DND-41 (cell line): ENCODE measurements around the gene LRRFIP2.

Experiments
- ATAC-seq: fragments of 200-7000 bp; cut with Tn5 transposase; 3 replicates; pipeline ENCODE4 v1.9.1; 2021; ENCODE audit warnings: low read depth; ENCODE audit not compliant: insufficient read depth
- DNase-seq: peaks from one replicate; pipeline ENCODE4 v3.0.0-alpha.2; 2020
- H2AFZ ChIP-seq: 2 replicates; pipeline ENCODE4 v1.6.0; 2012; ENCODE audit warnings: low read depth, low read length
- H3K27ac ChIP-seq: 2 replicates; pipeline ENCODE4 v1.5.1; 2012; ENCODE audit warnings: low read length, inconsistent platforms
- H3K27me3 ChIP-seq: fragments of 200-600 bp; sonication (generic); 2 replicates; pipeline ENCODE4 v1.6.0; 2012; ENCODE audit warnings: low read length, mild to moderate bottlenecking, inconsistent platforms; ENCODE audit not compliant: insufficient read depth, poor library complexity
- H3K36me3 ChIP-seq: 2 replicates; pipeline ENCODE4 v1.5.1; 2012; ENCODE audit warnings: low read length, inconsistent platforms; ENCODE audit not compliant: insufficient read depth
- H3K4me1 ChIP-seq: 2 replicates; pipeline ENCODE4 v1.5.1; 2012; ENCODE audit warnings: mild to moderate bottlenecking, low read length; ENCODE audit not compliant: insufficient read depth
- H3K4me2 ChIP-seq: 2 replicates; pipeline ENCODE4 v1.6.0; 2012; ENCODE audit warnings: mild to moderate bottlenecking, moderate library complexity, low read length, inconsistent platforms; ENCODE audit not compliant: insufficient read depth
- H3K4me3 ChIP-seq, 2 experiments: fragments of 200-600 bp in 1 of 2; shearing (Covaris generic) in 1 of 2; 2 replicates each; pipeline ENCODE4 v1.5.1; 2012 to 2016; ENCODE audit warnings: inconsistent platforms in 2 of 2, low read length in 2 of 2, mild to moderate bottlenecking in 2 of 2, low read depth in 1 of 2, moderate library complexity in 1 of 2
- H3K79me2 ChIP-seq: 2 replicates; pipeline ENCODE4 v1.6.0; 2012; ENCODE audit warnings: low read length, inconsistent platforms; ENCODE audit not compliant: insufficient read depth
- H3K9ac ChIP-seq: 2 replicates; pipeline ENCODE4 v1.6.0; 2012; ENCODE audit warnings: low read depth, mild to moderate bottlenecking, inconsistent platforms, low read length, moderate library complexity
- H3K9me3 ChIP-seq: 2 replicates; pipeline ENCODE4 v1.5.1; 2012; ENCODE audit warnings: low read length, moderate library complexity, mild to moderate bottlenecking, inconsistent platforms; ENCODE audit not compliant: insufficient read depth, severe bottlenecking
- H4K20me1 ChIP-seq: 2 replicates; pipeline ENCODE4 v1.6.0; 2012; ENCODE audit warnings: low read length; ENCODE audit not compliant: insufficient read depth
- CTCF ChIP-seq: IDR thresholded peaks from 2 replicates; pipeline ENCODE4 v1.5.1; 2012; ENCODE audit warnings: borderline replicate concordance, low read length, moderate library complexity, mild to moderate bottlenecking; ENCODE audit not compliant: poor library complexity, severe bottlenecking; ENCODE audit errors: extremely low read depth
- EZH2 ChIP-seq: IDR thresholded peaks from 3 replicates; pipeline ENCODE4 v1.6.1; 2012; ENCODE audit warnings: borderline replicate concordance, low read depth, mild to moderate bottlenecking, moderate library complexity, low read length, inconsistent platforms; ENCODE audit not compliant: severe bottlenecking

The LRRFIP2 gene

GRCh38 chr3:37217098-37217849 lies 42.9 kb upstream of the LRRFIP2 start:
- H3K4me1 ChIP-seq, result no peaks in the 10 kb centered on the region
- peaks cover 14% of the 10 kb centered on the region for H3K9me3 ChIP-seq
- no peak overlapping the region for H3K4me2 ChIP-seq
- H3K79me2 ChIP-seq, result no peaks in the 10 kb centered on the region
- ATAC-seq (0 out of 3 replicates have a peak, but pooled peaks have one; percentile 50), DNase-seq (peak; percentile 27)
- no peaks in the 10 kb centered on the region for H3K27me3 ChIP-seq
- H3K36me3 ChIP-seq, result no peaks in the 10 kb centered on the region
- TF ChIP-seq EZH2 (no peak), CTCF (no peak)
- H4K20me1 ChIP-seq, result no peaks in the 10 kb centered on the region
- H2AFZ ChIP-seq, result no peak overlapping the region
- H3K9ac ChIP-seq, result no peak overlapping the region
- no peak overlapping the region for H3K27ac ChIP-seq
- no peak overlapping the region for H3K4me3 ChIP-seq

GRCh38 chr3:37216597-37217097 lies 42.3 kb upstream of the LRRFIP2 start:
- H3K9ac ChIP-seq, result no peak overlapping the region
- H3K4me1 ChIP-seq, result no peaks in the 10 kb centered on the region
- H2AFZ ChIP-seq, result no peak overlapping the region
- no peaks in the 10 kb centered on the region for H4K20me1 ChIP-seq
- H3K79me2 ChIP-seq, result no peaks in the 10 kb centered on the region
- no peak for DNase-seq
- ATAC-seq, result peak; percentile 37; the same call in 2 of the 3 replicates
- no peak overlapping the region for H3K27ac ChIP-seq
- H3K36me3 ChIP-seq, result no peaks in the 10 kb centered on the region
- H3K27me3 ChIP-seq, result no peaks in the 10 kb centered on the region
- no peak for TF ChIP-seq CTCF
- TF ChIP-seq EZH2, result no peak
- H3K9me3 ChIP-seq, result peaks cover 14% of the 10 kb centered on the region
- H3K4me3 ChIP-seq, result no peak overlapping the region
- no peak overlapping the region for H3K4me2 ChIP-seq

GRCh38 chr3:37214076-37214475 lies 39.7 kb upstream of the LRRFIP2 start:
- Histone ChIP-seq H3K4me2 (no peak overlapping the region), H2AFZ (no peak overlapping the region)
- no peak for TF ChIP-seq CTCF
- no peak for TF ChIP-seq EZH2

More at GRCh38 chr3:37214076-37214475, 39.7 kb upstream of the LRRFIP2 start:
- Histone ChIP-seq H3K36me3 (no peaks in the 10 kb centered on the region), H3K27ac (no peak overlapping the region), H3K9ac (no peak overlapping the region), H3K79me2 (no peaks in the 10 kb centered on the region), H3K9me3 (peaks cover 14% of the 10 kb centered on the region), H3K4me3 (no peak overlapping the region), H3K4me1 (no peaks in the 10 kb centered on the region), H4K20me1 (no peaks in the 10 kb centered on the region), H3K27me3 (no peaks in the 10 kb centered on the region)
- DNase-seq (no peak), ATAC-seq (no peak)
